Measurements from ENCODE around the gene KNL1.

DNA sequence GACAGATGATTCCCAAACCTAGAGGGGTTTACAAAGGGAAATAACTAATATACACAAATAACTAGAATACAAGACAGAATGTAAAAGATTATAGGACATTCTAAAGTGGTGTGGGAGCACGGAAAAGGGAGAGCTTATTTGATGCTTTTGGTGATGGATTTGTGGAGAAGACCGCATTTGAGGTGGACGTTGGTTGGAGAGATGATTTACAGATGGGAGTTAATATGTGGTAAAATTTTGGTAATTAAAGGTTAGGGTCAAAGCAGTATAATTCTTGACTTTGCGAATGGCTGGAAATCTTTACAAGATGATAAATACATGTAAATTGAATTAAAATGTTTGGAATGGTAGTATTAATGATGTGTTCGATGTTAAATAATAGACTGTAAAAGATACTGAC lies 1.2 kb downstream of the KNL1 start:
- TF ChIP-seq, protein P1, sequence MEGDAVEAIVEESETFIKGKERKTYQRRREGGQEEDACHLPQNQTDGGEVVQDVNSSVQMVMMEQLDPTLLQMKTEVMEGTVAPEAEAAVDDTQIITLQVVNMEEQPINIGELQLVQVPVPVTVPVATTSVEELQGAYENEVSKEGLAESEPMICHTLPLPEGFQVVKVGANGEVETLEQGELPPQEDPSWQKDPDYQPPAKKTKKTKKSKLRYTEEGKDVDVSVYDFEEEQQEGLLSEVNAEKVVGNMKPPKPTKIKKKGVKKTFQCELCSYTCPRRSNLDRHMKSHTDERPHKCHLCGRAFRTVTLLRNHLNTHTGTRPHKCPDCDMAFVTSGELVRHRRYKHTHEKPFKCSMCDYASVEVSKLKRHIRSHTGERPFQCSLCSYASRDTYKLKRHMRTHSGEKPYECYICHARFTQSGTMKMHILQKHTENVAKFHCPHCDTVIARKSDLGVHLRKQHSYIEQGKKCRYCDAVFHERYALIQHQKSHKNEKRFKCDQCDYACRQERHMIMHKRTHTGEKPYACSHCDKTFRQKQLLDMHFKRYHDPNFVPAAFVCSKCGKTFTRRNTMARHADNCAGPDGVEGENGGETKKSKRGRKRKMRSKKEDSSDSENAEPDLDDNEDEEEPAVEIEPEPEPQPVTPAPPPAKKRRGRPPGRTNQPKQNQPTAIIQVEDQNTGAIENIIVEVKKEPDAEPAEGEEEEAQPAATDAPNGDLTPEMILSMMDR (IDR thresholded peaks at IDR 0.05; ENCODE audit: low read length), result no peak
- no peak for TF ChIP-seq EZH2 (IDR thresholded peaks at IDR 0.05; ENCODE audit: borderline replicate concordance, low read length)
